LNCAP (cell line): ENCODE data around the gene WNT11.

ENCODE experiments used
- TF ChIP-seq, protein P1 (sequence below): fragments of 450-650 bp; IDR thresholded peaks from 2 replicates; pipeline ENCODE4 v1.5.1; 2017; ENCODE audit warnings: mild to moderate bottlenecking

Gene WNT11

DNA sequence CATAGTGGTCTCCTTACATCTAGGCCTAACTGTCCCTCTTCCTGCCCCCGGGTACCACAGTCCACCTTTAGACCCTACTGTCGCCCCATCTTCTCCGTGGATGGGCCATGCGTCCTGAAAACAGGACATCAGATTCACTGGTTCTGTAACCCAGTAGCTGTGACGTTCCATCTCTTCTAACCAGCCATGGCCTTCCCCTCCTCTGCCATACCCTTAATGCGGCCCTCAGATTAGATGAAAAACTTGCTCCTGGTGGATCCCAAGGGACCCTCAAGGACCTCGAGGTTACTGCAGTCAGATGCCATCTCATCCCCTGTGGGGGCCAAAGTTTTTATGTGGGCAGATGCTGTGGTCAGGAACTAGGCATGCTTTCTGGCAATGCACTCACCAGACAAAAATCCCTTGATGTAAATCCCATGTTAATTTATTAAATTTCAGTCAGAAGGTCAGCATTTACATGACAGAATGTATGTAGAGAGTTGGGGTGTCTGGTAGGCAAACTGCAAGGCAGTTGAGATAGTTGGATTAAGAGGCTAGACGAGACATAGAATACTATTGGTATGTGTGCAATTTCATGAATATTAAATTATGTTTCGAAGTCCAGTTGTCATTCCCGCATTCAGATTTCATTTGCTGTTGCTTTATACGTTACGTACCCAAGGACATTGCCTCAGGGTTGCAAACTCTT is 64.3 kb downstream of the WNT11 start:
- TF ChIP-seq, protein P1, sequence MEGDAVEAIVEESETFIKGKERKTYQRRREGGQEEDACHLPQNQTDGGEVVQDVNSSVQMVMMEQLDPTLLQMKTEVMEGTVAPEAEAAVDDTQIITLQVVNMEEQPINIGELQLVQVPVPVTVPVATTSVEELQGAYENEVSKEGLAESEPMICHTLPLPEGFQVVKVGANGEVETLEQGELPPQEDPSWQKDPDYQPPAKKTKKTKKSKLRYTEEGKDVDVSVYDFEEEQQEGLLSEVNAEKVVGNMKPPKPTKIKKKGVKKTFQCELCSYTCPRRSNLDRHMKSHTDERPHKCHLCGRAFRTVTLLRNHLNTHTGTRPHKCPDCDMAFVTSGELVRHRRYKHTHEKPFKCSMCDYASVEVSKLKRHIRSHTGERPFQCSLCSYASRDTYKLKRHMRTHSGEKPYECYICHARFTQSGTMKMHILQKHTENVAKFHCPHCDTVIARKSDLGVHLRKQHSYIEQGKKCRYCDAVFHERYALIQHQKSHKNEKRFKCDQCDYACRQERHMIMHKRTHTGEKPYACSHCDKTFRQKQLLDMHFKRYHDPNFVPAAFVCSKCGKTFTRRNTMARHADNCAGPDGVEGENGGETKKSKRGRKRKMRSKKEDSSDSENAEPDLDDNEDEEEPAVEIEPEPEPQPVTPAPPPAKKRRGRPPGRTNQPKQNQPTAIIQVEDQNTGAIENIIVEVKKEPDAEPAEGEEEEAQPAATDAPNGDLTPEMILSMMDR, result no peak

DNA sequence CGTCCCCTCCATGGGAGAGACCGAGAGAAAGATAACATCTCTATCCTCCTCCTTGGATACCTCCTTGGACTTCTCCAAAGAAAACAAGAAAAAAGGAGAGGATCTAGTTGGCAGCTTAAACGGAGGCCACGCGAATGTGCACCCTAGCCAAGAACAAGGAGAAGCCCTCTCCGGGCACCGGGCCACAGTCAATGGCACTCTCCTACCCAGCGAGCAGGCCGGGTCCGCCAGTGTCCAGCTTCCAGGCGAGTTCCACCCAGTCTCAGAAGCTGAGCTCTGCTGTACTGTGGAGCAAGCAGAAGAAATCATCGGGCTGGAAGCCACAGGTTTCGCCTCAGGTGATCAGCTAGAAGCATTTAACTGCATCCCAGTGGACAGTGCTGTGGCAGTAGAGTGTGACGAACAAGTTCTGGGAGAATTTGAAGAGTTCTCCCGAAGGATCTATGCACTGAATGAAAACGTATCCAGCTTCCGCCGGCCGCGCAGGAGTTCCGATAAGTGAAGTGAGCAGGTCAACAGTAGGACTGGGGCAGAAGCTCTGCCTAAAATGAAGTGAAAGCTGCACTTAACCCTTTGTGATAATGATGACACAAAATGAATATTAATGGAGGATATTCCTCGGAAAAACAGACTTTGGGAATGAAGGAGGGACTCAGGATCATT is 65.3 kb downstream of the WNT11 start:
- TF ChIP-seq, protein P1, result no peak

DNA sequence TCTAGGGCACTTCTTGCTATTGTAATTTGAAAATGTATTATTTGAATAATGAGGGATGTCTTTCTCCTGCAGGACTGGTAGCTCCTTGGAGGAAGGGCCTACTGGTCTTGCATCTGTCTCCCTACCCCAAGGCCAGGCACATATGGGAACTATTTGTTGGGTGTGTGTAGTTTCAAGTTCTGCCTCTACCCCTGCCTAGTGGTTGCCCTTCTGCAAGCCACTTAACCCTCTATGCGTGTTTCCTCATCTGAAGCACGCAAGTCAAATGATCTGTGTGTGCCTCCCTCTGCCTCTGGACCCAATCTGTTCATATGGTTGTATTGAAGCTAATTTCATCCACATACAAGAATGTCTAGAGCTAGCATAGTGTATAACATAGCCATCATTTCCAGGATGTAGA is 67.0 kb downstream of the WNT11 start:
- TF ChIP-seq, protein P1, result no peak
